ENCODE measurements around the gene ITPA. TPM values are rescaled to one million over a fixed set of nuclear protein-coding genes. Genes with fewer than 3 reads are reported as not detected.

The ITPA gene
- total RNA-seq, 1 experiment from 2014 or later = 104 TPM

DNA sequence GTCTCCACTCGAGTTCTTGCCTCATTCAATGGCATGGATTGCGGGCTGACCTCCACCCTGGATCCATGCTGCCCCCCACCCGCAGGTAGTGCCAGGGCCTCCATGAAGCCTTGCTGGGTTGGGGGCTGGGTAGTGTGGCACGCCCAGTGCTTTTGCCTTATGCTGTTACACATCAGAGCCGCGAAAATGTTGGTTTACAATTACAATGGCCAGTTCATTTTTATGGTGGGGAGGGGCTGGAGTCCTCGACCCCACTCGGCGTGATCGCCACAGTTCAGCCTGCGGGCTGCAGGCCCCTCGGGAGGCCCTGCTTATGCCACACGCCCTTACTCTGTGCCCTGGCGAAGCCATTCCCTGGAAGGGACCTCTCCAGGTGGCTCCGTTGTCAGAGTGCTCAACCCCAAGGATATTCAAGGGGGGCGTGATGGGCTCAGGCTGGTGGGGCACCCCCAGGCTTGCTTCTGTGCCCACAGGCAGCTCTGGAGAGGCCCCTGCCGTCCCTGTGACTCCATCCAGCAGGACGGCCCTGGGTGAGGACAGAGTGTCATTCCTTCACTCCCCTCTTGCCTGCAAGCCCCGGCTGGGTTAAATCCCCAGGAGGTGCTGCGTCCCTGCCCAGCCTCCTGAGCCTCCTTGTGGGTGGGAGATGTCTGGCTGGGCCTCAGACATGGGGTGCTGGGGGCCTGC, 14.8 kb downstream of the ITPA start:
- DNase-seq (ENCODE audit: low spot score) = no peak
- Mint-ChIP-seq H3K4me3 (no peak overlapping the region), H3K9me3 (no peaks in the 10 kb centered on the region), H3K4me1 (no peaks in the 10 kb centered on the region), H3K36me3 (peaks cover 18% of the 10 kb centered on the region), H3K27ac (no peak overlapping the region), H3K27me3 (ENCODE audit: low read depth) (no peaks in the 10 kb centered on the region)
- no peak for ATAC-seq
- TF ChIP-seq ZNF219 (CRISPR knock-in tag; IDR thresholded peaks at IDR 0.05; ENCODE audit: borderline replicate concordance) (no peak), MAX (CRISPR knock-in tag; IDR thresholded peaks at IDR 0.05) (no peak), ZNF416 (CRISPR knock-in tag; IDR thresholded peaks at IDR 0.05) (no peak), SOX15 (CRISPR knock-in tag; IDR thresholded peaks at IDR 0.05) (no peak), MYBL2 (CRISPR knock-in tag; IDR thresholded peaks at IDR 0.05) (no peak), JAZF1 (CRISPR knock-in tag; IDR thresholded peaks at IDR 0.05) (no peak), ZNF512 (CRISPR knock-in tag; IDR thresholded peaks at IDR 0.05; ENCODE audit: borderline replicate concordance) (no peak), ESRRA (CRISPR knock-in tag; IDR thresholded peaks at IDR 0.05; ENCODE audit: borderline replicate concordance) (no peak), MXD4 (CRISPR knock-in tag; IDR thresholded peaks at IDR 0.05; ENCODE audit: borderline replicate concordance) (no peak), ZNF671 (CRISPR knock-in tag; IDR thresholded peaks at IDR 0.05) (no peak), TEAD4 (CRISPR knock-in tag; IDR thresholded peaks at IDR 0.05) (no peak), USF1 (CRISPR knock-in tag; IDR thresholded peaks at IDR 0.05) (no peak)
- TF ChIP-seq, protein P1, sequence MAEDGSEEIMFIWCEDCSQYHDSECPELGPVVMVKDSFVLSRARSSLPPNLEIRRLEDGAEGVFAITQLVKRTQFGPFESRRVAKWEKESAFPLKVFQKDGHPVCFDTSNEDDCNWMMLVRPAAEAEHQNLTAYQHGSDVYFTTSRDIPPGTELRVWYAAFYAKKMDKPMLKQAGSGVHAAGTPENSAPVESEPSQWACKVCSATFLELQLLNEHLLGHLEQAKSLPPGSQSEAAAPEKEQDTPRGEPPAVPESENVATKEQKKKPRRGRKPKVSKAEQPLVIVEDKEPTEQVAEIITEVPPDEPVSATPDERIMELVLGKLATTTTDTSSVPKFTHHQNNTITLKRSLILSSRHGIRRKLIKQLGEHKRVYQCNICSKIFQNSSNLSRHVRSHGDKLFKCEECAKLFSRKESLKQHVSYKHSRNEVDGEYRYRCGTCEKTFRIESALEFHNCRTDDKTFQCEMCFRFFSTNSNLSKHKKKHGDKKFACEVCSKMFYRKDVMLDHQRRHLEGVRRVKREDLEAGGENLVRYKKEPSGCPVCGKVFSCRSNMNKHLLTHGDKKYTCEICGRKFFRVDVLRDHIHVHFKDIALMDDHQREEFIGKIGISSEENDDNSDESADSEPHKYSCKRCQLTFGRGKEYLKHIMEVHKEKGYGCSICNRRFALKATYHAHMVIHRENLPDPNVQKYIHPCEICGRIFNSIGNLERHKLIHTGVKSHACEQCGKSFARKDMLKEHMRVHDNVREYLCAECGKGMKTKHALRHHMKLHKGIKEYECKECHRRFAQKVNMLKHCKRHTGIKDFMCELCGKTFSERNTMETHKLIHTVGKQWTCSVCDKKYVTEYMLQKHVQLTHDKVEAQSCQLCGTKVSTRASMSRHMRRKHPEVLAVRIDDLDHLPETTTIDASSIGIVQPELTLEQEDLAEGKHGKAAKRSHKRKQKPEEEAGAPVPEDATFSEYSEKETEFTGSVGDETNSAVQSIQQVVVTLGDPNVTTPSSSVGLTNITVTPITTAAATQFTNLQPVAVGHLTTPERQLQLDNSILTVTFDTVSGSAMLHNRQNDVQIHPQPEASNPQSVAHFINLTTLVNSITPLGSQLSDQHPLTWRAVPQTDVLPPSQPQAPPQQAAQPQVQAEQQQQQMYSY (CRISPR knock-in tag; IDR thresholded peaks at IDR 0.05) = no peak
- POLR2A ChIA-PET = interaction anchor here (1.1 kb wide), 1 partner anchor 93 kb away, joined by 3 read pairs; no protein-coding TSS in a partner anchor
- CTCF ChIA-PET = interaction anchor here (0.9 to 2.4 kb wide), 4 partner anchors 16 to 92 kb away, joined by 4 to 9 read pairs (median 6); no protein-coding TSS in a partner anchor

DNA sequence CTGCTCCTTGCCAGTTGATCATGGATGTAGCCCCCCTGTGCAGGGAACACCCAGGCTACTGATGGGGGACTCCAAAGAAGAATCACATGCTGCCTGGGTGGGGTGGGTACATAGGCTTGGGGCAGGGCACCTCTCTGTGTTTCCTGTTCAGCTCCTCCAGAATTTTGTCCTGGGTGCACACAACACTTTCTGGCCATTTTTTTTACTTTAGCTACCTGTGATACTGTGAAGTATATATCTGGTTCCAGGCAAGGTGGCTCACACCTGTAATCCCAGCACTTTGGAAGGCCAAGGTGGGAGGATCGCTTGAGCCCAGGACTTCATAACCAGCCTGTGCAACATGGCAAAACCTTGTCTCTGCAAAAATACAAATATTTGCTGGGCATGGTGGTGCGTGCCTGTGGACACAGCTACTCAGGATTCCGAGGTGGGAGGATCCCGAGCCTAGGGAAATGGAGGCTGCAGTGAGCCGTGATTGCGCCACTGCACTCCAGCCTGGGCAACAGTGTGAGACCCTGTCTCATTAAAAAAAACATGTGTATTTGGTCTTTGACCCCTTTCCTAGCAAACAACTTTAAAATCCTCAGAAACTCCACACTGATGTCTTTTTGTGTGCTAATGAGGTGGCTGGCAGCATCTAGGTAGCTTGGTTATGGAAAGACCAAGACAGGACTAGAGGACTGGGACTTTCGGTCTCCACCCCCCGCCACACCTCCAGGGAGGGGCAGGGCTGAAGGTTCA, 15.6 kb downstream of the ITPA start:
- ChIA-PET POLR2A (no interaction called here), CTCF (interaction anchor here (1.2 to 2.4 kb wide), 3 partner anchors 15 to 52 kb away, joined by 4 to 9 read pairs (median 6); no protein-coding TSS in a partner anchor)
- Mint-ChIP-seq H3K27ac (no peak overlapping the region), H3K36me3 (peaks cover 18% of the 10 kb centered on the region), H3K4me1 (no peaks in the 10 kb centered on the region), H3K9me3 (no peaks in the 10 kb centered on the region), H3K27me3 (ENCODE audit: low read depth) (no peaks in the 10 kb centered on the region), H3K4me3 (no peak overlapping the region)
- no peak for DNase-seq (ENCODE audit: low spot score)
- TF ChIP-seq ZNF121 (CRISPR knock-in tag; IDR thresholded peaks at IDR 0.05) = peak; percentile 95
- TF ChIP-seq CBFB (CRISPR knock-in tag; IDR thresholded peaks at IDR 0.05; ENCODE audit: low read depth) = no peak
- peak; percentile 63 for TF ChIP-seq GABPB1 (CRISPR knock-in tag; IDR thresholded peaks at IDR 0.05)
- ATAC-seq = no peak
